ENCODE data around the gene CPD. TPM values are rescaled to one million over a fixed set of nuclear protein-coding genes. Genes with fewer than 3 reads are reported as not detected.
A peak's percentile ranks its signal among the peaks of the same experiment; 100 is the strongest.

The CPD gene
- total and polyA plus RNA-seq, 2 of the 13 experiments (the other 11 are each of a cell fraction or from before 2014, with no cell fraction given): 46.1 to 72.3 TPM

- TF ChIP-seq ZNF724P (CRISPR knock-in tag; IDR thresholded peaks at IDR 0.05; ENCODE audit: borderline replicate concordance) (no peak), HMG20A (CRISPR knock-in tag; IDR thresholded peaks at IDR 0.05; ENCODE audit: borderline replicate concordance) (peak; percentile 51; the same call in 1 of the 2 replicates), ZNF10 (CRISPR knock-in tag; IDR thresholded peaks at IDR 0.05; ENCODE audit: borderline replicate concordance, low read depth) (no peak), SNAPC2 (CRISPR knock-in tag; IDR thresholded peaks at IDR 0.05) (no peak), DNMT3B (CRISPR knock-in tag; conservative IDR thresholded peaks at IDR 0.05) (no peak), ZNF550 (CRISPR knock-in tag; IDR thresholded peaks at IDR 0.05; ENCODE audit: borderline replicate concordance) (no peak), ZNF597 (CRISPR knock-in tag; IDR thresholded peaks at IDR 0.05) (no peak), AGO1 (IDR thresholded peaks at IDR 0.05; ENCODE audit: low read depth, low read length, poor library complexity, severe bottlenecking) (no peak), MIER3 (CRISPR knock-in tag; IDR thresholded peaks at IDR 0.05; ENCODE audit: borderline replicate concordance) (no peak), MYPOP (CRISPR knock-in tag; IDR thresholded peaks at IDR 0.05) (no peak), RNF2 (conservative IDR thresholded peaks at IDR 0.05; ENCODE audit: low read depth) (no peak), RARA (CRISPR knock-in tag; IDR thresholded peaks at IDR 0.05) (peak; percentile 88), ZNF563 (CRISPR knock-in tag; IDR thresholded peaks at IDR 0.05) (no peak), ZNF773 (CRISPR knock-in tag; IDR thresholded peaks at IDR 0.05; ENCODE audit: borderline replicate concordance) (no peak), SNAI1 (CRISPR knock-in tag; IDR thresholded peaks at IDR 0.05; ENCODE audit: borderline replicate concordance) (no peak), HDAC1 (CRISPR knock-in tag; IDR thresholded peaks at IDR 0.05) (0 out of 2 replicates have a peak, but pooled peaks have one; percentile 6), RFX1 (IDR thresholded peaks at IDR 0.05) (no peak), CERS6 (CRISPR knock-in tag; IDR thresholded peaks at IDR 0.05) (no peak)
- TF ChIP-seq, protein P1, sequence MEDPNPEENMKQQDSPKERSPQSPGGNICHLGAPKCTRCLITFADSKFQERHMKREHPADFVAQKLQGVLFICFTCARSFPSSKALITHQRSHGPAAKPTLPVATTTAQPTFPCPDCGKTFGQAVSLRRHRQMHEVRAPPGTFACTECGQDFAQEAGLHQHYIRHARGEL (CRISPR knock-in tag; IDR thresholded peaks at IDR 0.05): no peak
- TF ChIP-seq, protein P2, sequence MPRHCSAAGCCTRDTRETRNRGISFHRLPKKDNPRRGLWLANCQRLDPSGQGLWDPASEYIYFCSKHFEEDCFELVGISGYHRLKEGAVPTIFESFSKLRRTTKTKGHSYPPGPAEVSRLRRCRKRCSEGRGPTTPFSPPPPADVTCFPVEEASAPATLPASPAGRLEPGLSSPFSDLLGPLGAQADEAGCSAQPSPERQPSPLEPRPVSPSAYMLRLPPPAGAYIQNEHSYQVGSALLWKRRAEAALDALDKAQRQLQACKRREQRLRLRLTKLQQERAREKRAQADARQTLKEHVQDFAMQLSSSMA (CRISPR knock-in tag; IDR thresholded peaks at IDR 0.05): no peak
- TF ChIP-seq, protein P3, sequence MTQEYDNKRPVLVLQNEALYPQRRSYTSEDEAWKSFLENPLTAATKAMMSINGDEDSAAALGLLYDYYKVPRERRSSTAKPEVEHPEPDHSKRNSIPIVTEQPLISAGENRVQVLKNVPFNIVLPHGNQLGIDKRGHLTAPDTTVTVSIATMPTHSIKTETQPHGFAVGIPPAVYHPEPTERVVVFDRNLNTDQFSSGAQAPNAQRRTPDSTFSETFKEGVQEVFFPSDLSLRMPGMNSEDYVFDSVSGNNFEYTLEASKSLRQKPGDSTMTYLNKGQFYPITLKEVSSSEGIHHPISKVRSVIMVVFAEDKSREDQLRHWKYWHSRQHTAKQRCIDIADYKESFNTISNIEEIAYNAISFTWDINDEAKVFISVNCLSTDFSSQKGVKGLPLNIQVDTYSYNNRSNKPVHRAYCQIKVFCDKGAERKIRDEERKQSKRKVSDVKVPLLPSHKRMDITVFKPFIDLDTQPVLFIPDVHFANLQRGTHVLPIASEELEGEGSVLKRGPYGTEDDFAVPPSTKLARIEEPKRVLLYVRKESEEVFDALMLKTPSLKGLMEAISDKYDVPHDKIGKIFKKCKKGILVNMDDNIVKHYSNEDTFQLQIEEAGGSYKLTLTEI (CRISPR knock-in tag; conservative IDR thresholded peaks at IDR 0.05): no peak
Measured at GRCh38 chr17:30346221-30346795, 32.4 kb upstream of the CPD start (continued).
